GM12891 (cell line): Measurements from ENCODE around the gene MT1H.
"Not testable (repeated sequence)": the region's sequence is repeated elsewhere in the genome, so short reads cannot be mapped to it uniquely, and the experiment has no call there.

Source experiments
- DNase-seq: peaks from one replicate; pipeline ENCODE4 v3.0.0; 2011; ENCODE audit warnings: low spot score; ENCODE audit not compliant: insufficient read length
- FAIRE-seq: peaks from 2 replicates; lab custom pipeline; 2011; peaks lifted over from hg19 to GRCh38; lab: Jason Lieb, UNC
- PAX5 ChIP-seq: IDR thresholded peaks from 2 replicates; pipeline ENCODE4 v1.6.1; 2011; ENCODE audit warnings: low read length, moderate library complexity, mild to moderate bottlenecking; ENCODE audit not compliant: insufficient read depth, severe bottlenecking
- POLR2A ChIP-seq: IDR thresholded peaks from 2 replicates; pipeline ENCODE4 v1.6.1; 2011; ENCODE audit warnings: low read depth, low read length, control low read depth
- POLR2AphosphoS5 ChIP-seq: IDR thresholded peaks from 2 replicates; pipeline ENCODE4 v1.6.1; 2011; ENCODE audit warnings: low read depth, low read length, control low read depth
- POU2F2 ChIP-seq: IDR thresholded peaks from 2 replicates; pipeline ENCODE4 v1.6.1; 2011; ENCODE audit warnings: low read depth, mild to moderate bottlenecking, control low read depth, low read length, moderate library complexity
- SPI1 ChIP-seq: IDR thresholded peaks from 2 replicates; pipeline ENCODE4 v1.6.1; 2011; ENCODE audit warnings: low read depth, low read length, control low read depth
- TAF1 ChIP-seq: IDR thresholded peaks from 2 replicates; pipeline ENCODE4 v1.6.1; 2011; ENCODE audit warnings: low read depth, low read length, control low read depth

MT1H gene

GRCh38 chr16:56700631-56701030 is 31.0 kb downstream of the MT1H start:
- DNase-seq (no peak), FAIRE-seq (no peak)
- TF ChIP-seq SPI1, result no peak
- TF ChIP-seq TAF1, result no peak
- no peak for TF ChIP-seq PAX5
- no peak for TF ChIP-seq POLR2A
- TF ChIP-seq POLR2AphosphoS5, result no peak
- no peak for TF ChIP-seq POU2F2

- DNase-seq, result no peak
- TF ChIP-seq POLR2AphosphoS5 (no peak), POLR2A (no peak), TAF1 (no peak)
- no peak for FAIRE-seq
Measured at GRCh38 chr16:56701534-56701933, 31.9 kb downstream of the MT1H start.

GRCh38 chr16:56702836-56703235 is 33.2 kb downstream of the MT1H start:
- TF ChIP-seq POU2F2, result no peak
- no peak for TF ChIP-seq POLR2A
- no peak for TF ChIP-seq SPI1
- TF ChIP-seq PAX5, result no peak
- TF ChIP-seq POLR2AphosphoS5, result no peak
- TF ChIP-seq TAF1, result no peak

GRCh38 chr16:56708525-56709442 is 39.2 kb downstream of the MT1H start:
- DNase-seq, result no peak
- TF ChIP-seq PAX5 (no peak), SPI1 (no peak), POLR2AphosphoS5 (no peak), POU2F2 (no peak)

More at GRCh38 chr16:56702836-56703235, 33.2 kb downstream of the MT1H start:
- no peak for DNase-seq
- FAIRE-seq, result no peak

GRCh38 chr16:56709443-56710040 is 39.9 kb downstream of the MT1H start:
- FAIRE-seq, result no peak
- no peak for DNase-seq
- TF ChIP-seq SPI1 (no peak), PAX5 (no peak), POU2F2 (no peak), TAF1 (no peak), POLR2AphosphoS5 (no peak), POLR2A (no peak)

More at GRCh38 chr16:56708525-56709442, 39.2 kb downstream of the MT1H start:
- no peak for FAIRE-seq

GRCh38 chr16:56710181-56710737 is 40.6 kb downstream of the MT1H start:
- no peak for DNase-seq
- no peak for FAIRE-seq
- TF ChIP-seq SPI1, result no peak
- TF ChIP-seq POLR2AphosphoS5, result no peak
- TF ChIP-seq PAX5, result no peak
- TF ChIP-seq POLR2A, result no peak
- TF ChIP-seq POU2F2, result no peak
- TF ChIP-seq TAF1, result no peak

GRCh38 chr16:56711862-56712261 is 42.2 kb downstream of the MT1H start:
- DNase-seq (no peak), FAIRE-seq (no peak)
- TF ChIP-seq SPI1 (no peak), POLR2AphosphoS5 (no peak)

GRCh38 chr16:56713794-56714193 is 44.2 kb downstream of the MT1H start:
- no peak for DNase-seq
- TF ChIP-seq POLR2AphosphoS5 (no peak), TAF1 (no peak), SPI1 (no peak), PAX5 (no peak), POLR2A (no peak), POU2F2 (no peak)
- no peak for FAIRE-seq

GRCh38 chr16:56715126-56715525 is 45.5 kb downstream of the MT1H start:
- TF ChIP-seq POU2F2 (no peak), TAF1 (no peak)
- FAIRE-seq, result no peak
- no peak for DNase-seq

GRCh38 chr16:56716761-56717160 is 47.1 kb downstream of the MT1H start:
- no peak for DNase-seq
- TF ChIP-seq TAF1 (no peak), SPI1 (no peak), POLR2A (no peak)
- FAIRE-seq, result no peak

GRCh38 chr16:56717532-56717931 is 47.9 kb downstream of the MT1H start:
- DNase-seq, FAIRE-seq: not testable (repeated sequence)
